Measurements from ENCODE around the gene NFIC. TPM values are rescaled to one million over a fixed set of nuclear protein-coding genes. Genes with fewer than 3 reads are reported as not detected.

NFIC gene
- total RNA-seq, 6 experiments from 2014 or later: 94.6 to 168 (median 120) TPM

- intact Hi-C loops (cut with DNase I): no loop called here
- H3K4me3 ChIP-seq: no peak overlapping the region
- DNase-seq (peak in 1 of 3 donors; percentile 47), ATAC-seq (no peak)
- H3K4me1 ChIP-seq: peaks cover 0 to 51% (median 23%) of the 10 kb centered on the region in 4 donors
- H3K36me3 ChIP-seq: peaks cover 0 to 8% (median 0%) of the 10 kb centered on the region in 4 donors
- H3K27ac ChIP-seq: peak overlapping the region in 2 of 3 donors; percentile 65 to 83
- TF ChIP-seq CTCF (IDR thresholded peaks at IDR 0.05) (no peak), POLR2A (IDR thresholded peaks at IDR 0.05) (no peak)
- H3K27me3 ChIP-seq: no peaks in the 10 kb centered on the region
- 40% methylated on average over 8 of the region's 15 CpGs for WGBS (ENCODE audit: insufficient coverage, low coverage, low lambda C conversion rate, missing lambda C conversion rate)
- no peaks in the 10 kb centered on the region for H3K9me3 ChIP-seq
These were observed 149.6 kb downstream of the NFIC start for GRCh38 chr19:3515891-3516422.

- Histone ChIP-seq H3K27me3 (no peaks in the 10 kb centered on the region), H3K9me3 (no peaks in the 10 kb centered on the region), H3K36me3 (peaks cover 0 to 8% (median 0%) of the 10 kb centered on the region in 4 donors), H3K4me1 (peaks cover 0 to 44% (median 20%) of the 10 kb centered on the region in 4 donors), H3K27ac (peak overlapping the region; percentile 30 to 83 (median 65)), H3K4me3 (no peak overlapping the region)
- intact Hi-C loops (cut with DNase I): no loop called here
- WGBS (ENCODE audit: insufficient coverage, low coverage, low lambda C conversion rate, missing lambda C conversion rate): 23% methylated on average over 5 of the region's 15 CpGs
- TF ChIP-seq CTCF (IDR thresholded peaks at IDR 0.05) (no peak), POLR2A (IDR thresholded peaks at IDR 0.05) (no peak)
- ATAC-seq (peak; percentile 79 to 87 (median 82)), DNase-seq (peak; percentile 73 to 91 (median 89))
These were observed 150.4 kb downstream of the NFIC start for GRCh38 chr19:3516675-3517207.

- intact Hi-C loops (cut with DNase I): no loop called here
- Histone ChIP-seq H3K27ac (peak overlapping the region; percentile 30 to 83 (median 65)), H3K36me3 (peaks cover 0 to 8% (median 0%) of the 10 kb centered on the region in 4 donors), H3K4me3 (no peak overlapping the region), H3K9me3 (no peaks in the 10 kb centered on the region), H3K27me3 (no peaks in the 10 kb centered on the region), H3K4me1 (peaks cover 0 to 36% (median 17%) of the 10 kb centered on the region in 4 donors)
- ATAC-seq (peak; percentile 31 to 55 (median 50)), DNase-seq (no peak)
- TF ChIP-seq POLR2A (IDR thresholded peaks at IDR 0.05) (no peak), CTCF (IDR thresholded peaks at IDR 0.05) (no peak)
- WGBS (ENCODE audit: insufficient coverage, low coverage, low lambda C conversion rate, missing lambda C conversion rate): 15% methylated on average over 2 of the region's 2 CpGs
These were observed 151.3 kb downstream of the NFIC start for GRCh38 chr19:3517638-3518037.

GRCh38 chr19:3518255-3518654 is 151.9 kb downstream of the NFIC start:
- intact Hi-C loops (cut with DNase I): no loop called here
- WGBS (ENCODE audit: insufficient coverage, low coverage, low lambda C conversion rate, missing lambda C conversion rate): 57% methylated on average over 4 of the region's 10 CpGs
- no peak for ATAC-seq
- DNase-seq: no peak
- no peaks in the 10 kb centered on the region for H3K27me3 ChIP-seq
- peaks cover 0 to 31% (median 14%) of the 10 kb centered on the region in 4 donors for H3K4me1 ChIP-seq
- TF ChIP-seq POLR2A (IDR thresholded peaks at IDR 0.05): no peak
- no peak for TF ChIP-seq CTCF (IDR thresholded peaks at IDR 0.05)
- no peaks in the 10 kb centered on the region for H3K9me3 ChIP-seq
- H3K36me3 ChIP-seq: peaks cover 0 to 8% (median 0%) of the 10 kb centered on the region in 4 donors
- no peak overlapping the region for H3K4me3 ChIP-seq
- H3K27ac ChIP-seq: peak overlapping the region in 2 of 3 donors; percentile 25 to 83

All from right lobe of liver (tissue), 6 donors.